Astrocyte (in vitro differentiated cells and primary cell): ENCODE data around the gene EGLN3. TPM values are rescaled to one million over a fixed set of nuclear protein-coding genes. Genes with fewer than 3 reads are reported as not detected.

ENCODE experiments used
- DNase-seq: peaks from one replicate; pipeline ENCODE4 v3.0.0-alpha.2; 2010; ENCODE audit warnings: low read depth
- FAIRE-seq: peaks from 2 replicates; lab custom pipeline; 2011; peaks lifted over from hg19 to GRCh38; lab: Jason Lieb, UNC
- H2AFZ ChIP-seq: 2 replicates; pipeline ENCODE4 v1.6.0; 2012; ENCODE audit warnings: low read depth, low read length, inconsistent platforms
- H3K27ac ChIP-seq: 2 replicates; pipeline ENCODE4 v1.5.1; 2011; ENCODE audit warnings: low read depth, low read length, inconsistent platforms
- H3K27me3 ChIP-seq: 2 replicates; pipeline ENCODE4 v1.6.0; 2011; ENCODE audit warnings: low read length, inconsistent platforms; ENCODE audit not compliant: insufficient read depth
- H3K36me3 ChIP-seq: 2 replicates; pipeline ENCODE4 v1.5.1; 2011; ENCODE audit warnings: low read length, inconsistent platforms; ENCODE audit not compliant: insufficient read depth
- H3K4me1 ChIP-seq: 2 replicates; pipeline ENCODE4 v1.5.1; 2011; ENCODE audit warnings: low read length, inconsistent platforms; ENCODE audit not compliant: insufficient read depth
- H3K4me2 ChIP-seq: 2 replicates; pipeline ENCODE4 v1.6.0; 2012; ENCODE audit warnings: low read length, inconsistent platforms
- H3K4me3 ChIP-seq: 2 replicates; pipeline ENCODE4 v1.5.1; 2011; ENCODE audit warnings: low read depth, mild to moderate bottlenecking, low read length, inconsistent platforms; ENCODE audit not compliant: insufficient read depth
- H3K79me2 ChIP-seq: 2 replicates; pipeline ENCODE4 v1.6.0; 2012; ENCODE audit warnings: mild to moderate bottlenecking, low read length, inconsistent platforms; ENCODE audit not compliant: insufficient read depth
- H3K9ac ChIP-seq: 2 replicates; pipeline ENCODE4 v1.6.0; 2012; ENCODE audit warnings: mild to moderate bottlenecking, low read length, inconsistent platforms
- H3K9me3 ChIP-seq: 2 replicates; pipeline ENCODE4 v1.5.1; 2012; ENCODE audit warnings: low read depth, mild to moderate bottlenecking, low read length, inconsistent platforms; ENCODE audit not compliant: insufficient read depth
- H4K20me1 ChIP-seq: 2 replicates; pipeline ENCODE4 v1.6.0; 2012; ENCODE audit warnings: low read length, inconsistent platforms; ENCODE audit not compliant: insufficient read depth
- H3K27ac Mint-ChIP-seq: one replicate; pipeline ENCODE4 v1.8.0; 2021; ENCODE audit warnings: mild to moderate bottlenecking, mixed read lengths; ENCODE audit not compliant: unreplicated experiment
- H3K27me3 Mint-ChIP-seq: one replicate; pipeline ENCODE4 v1.8.0; 2021; ENCODE audit warnings: low read depth, mixed read lengths; ENCODE audit not compliant: unreplicated experiment
- H3K36me3 Mint-ChIP-seq: one replicate; pipeline ENCODE4 v1.8.0; 2021; ENCODE audit warnings: low read depth, mixed read lengths; ENCODE audit not compliant: unreplicated experiment
- H3K4me1 Mint-ChIP-seq: one replicate; pipeline ENCODE4 v1.8.0; 2021; ENCODE audit warnings: low read depth, mixed read lengths; ENCODE audit not compliant: unreplicated experiment
- H3K4me3 Mint-ChIP-seq: one replicate; pipeline ENCODE4 v1.8.0; 2021; ENCODE audit warnings: mild to moderate bottlenecking, moderate library complexity, mixed read lengths; ENCODE audit not compliant: unreplicated experiment
- H3K9me3 Mint-ChIP-seq: one replicate; pipeline ENCODE4 v1.8.0; 2021; ENCODE audit warnings: mild to moderate bottlenecking, mixed read lengths; ENCODE audit not compliant: unreplicated experiment
- EZH2 ChIP-seq: IDR thresholded peaks from 2 replicates; pipeline ENCODE4 v1.6.1; 2012; ENCODE audit warnings: mild to moderate bottlenecking, low read length, inconsistent platforms; ENCODE audit not compliant: insufficient read depth
- total RNA-seq: library from RNA; stranded (reverse); gene quantifications from 2 replicates; pipeline ENCODE4 v1.2.1, GENCODE V29; 2021
- TF ChIP-seq, protein P1 (sequence below): IDR thresholded peaks from 2 replicates; pipeline ENCODE4 v1.5.1; 2011; ENCODE audit warnings: low read depth, mild to moderate bottlenecking, inconsistent platforms, low read length, moderate library complexity; ENCODE audit not compliant: insufficient read depth

Gene EGLN3
- total RNA-seq, 1 donor from 2014 or later = 13.3 TPM

DNA sequence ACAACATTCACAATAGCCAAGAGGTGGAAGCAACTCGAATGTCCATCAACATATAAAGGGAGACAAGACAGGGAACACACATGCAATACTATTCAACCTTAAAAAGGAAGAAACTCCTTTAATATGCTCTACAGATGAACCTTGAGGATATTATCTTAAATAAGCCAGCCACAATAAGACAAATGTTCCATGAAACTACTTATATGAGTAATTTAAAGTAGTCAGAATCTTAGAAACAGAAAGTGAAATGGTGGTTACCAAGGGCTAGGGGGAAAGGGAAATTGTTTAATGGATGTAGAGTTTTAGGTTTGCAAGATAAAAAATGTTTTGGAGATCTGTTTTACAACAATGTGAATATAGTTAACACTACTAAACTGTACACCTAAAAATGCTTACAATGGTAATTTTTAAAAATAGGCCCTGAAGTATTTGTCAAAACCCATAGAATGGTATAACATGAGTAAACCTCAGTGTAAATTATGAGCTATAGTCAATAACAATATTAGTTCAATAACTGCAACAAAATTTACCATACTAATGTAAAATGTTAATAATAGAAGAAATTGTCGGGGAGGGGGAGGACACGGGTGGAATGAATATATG lies 71.1 kb downstream of the EGLN3 start:
- H3K27me3 Mint-ChIP-seq = no peaks in the 10 kb centered on the region
- H3K4me3 ChIP-seq = no peak overlapping the region
- H3K4me2 ChIP-seq = no peak overlapping the region
- H3K36me3 Mint-ChIP-seq = peaks cover 2% of the 10 kb centered on the region
- H2AFZ ChIP-seq = no peak overlapping the region
- H3K36me3 ChIP-seq = no peaks in the 10 kb centered on the region
- no peaks in the 10 kb centered on the region for H3K4me1 Mint-ChIP-seq
- H3K27ac Mint-ChIP-seq = no peak overlapping the region
- peaks cover 17% of the 10 kb centered on the region for H3K9me3 Mint-ChIP-seq
- no peak for FAIRE-seq
- no peak overlapping the region for H3K9ac ChIP-seq
- no peaks in the 10 kb centered on the region for H3K79me2 ChIP-seq
- H3K9me3 ChIP-seq = no peaks in the 10 kb centered on the region
- H3K27me3 ChIP-seq = no peaks in the 10 kb centered on the region
- no peak overlapping the region for H3K27ac ChIP-seq
- TF ChIP-seq EZH2 = no peak
- TF ChIP-seq, protein P1, sequence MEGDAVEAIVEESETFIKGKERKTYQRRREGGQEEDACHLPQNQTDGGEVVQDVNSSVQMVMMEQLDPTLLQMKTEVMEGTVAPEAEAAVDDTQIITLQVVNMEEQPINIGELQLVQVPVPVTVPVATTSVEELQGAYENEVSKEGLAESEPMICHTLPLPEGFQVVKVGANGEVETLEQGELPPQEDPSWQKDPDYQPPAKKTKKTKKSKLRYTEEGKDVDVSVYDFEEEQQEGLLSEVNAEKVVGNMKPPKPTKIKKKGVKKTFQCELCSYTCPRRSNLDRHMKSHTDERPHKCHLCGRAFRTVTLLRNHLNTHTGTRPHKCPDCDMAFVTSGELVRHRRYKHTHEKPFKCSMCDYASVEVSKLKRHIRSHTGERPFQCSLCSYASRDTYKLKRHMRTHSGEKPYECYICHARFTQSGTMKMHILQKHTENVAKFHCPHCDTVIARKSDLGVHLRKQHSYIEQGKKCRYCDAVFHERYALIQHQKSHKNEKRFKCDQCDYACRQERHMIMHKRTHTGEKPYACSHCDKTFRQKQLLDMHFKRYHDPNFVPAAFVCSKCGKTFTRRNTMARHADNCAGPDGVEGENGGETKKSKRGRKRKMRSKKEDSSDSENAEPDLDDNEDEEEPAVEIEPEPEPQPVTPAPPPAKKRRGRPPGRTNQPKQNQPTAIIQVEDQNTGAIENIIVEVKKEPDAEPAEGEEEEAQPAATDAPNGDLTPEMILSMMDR = no peak
- H3K4me3 Mint-ChIP-seq = no peak overlapping the region
- no peaks in the 10 kb centered on the region for H4K20me1 ChIP-seq
- no peak for DNase-seq
- no peaks in the 10 kb centered on the region for H3K4me1 ChIP-seq

GRCh38 chr14:33876274-33876673 lies 74.6 kb downstream of the EGLN3 start:
- no peak for DNase-seq
- no peak overlapping the region for H3K4me3 ChIP-seq
- no peaks in the 10 kb centered on the region for H3K27me3 Mint-ChIP-seq
- H3K36me3 Mint-ChIP-seq = peaks cover 2% of the 10 kb centered on the region
- H3K27ac Mint-ChIP-seq = no peak overlapping the region
- H3K9ac ChIP-seq = no peak overlapping the region
- H2AFZ ChIP-seq = no peak overlapping the region
- H3K27ac ChIP-seq = no peak overlapping the region
- peaks cover 24% of the 10 kb centered on the region for H3K9me3 Mint-ChIP-seq
- FAIRE-seq = no peak
- H3K4me3 Mint-ChIP-seq = no peak overlapping the region
- H3K79me2 ChIP-seq = no peaks in the 10 kb centered on the region
- H3K9me3 ChIP-seq = no peaks in the 10 kb centered on the region
- H3K4me2 ChIP-seq = no peak overlapping the region
- no peak for TF ChIP-seq EZH2
- TF ChIP-seq, protein P1 = no peak
- H3K36me3 ChIP-seq = no peaks in the 10 kb centered on the region
- no peaks in the 10 kb centered on the region for H3K27me3 ChIP-seq
- no peaks in the 10 kb centered on the region for H4K20me1 ChIP-seq
- H3K4me1 Mint-ChIP-seq = no peaks in the 10 kb centered on the region
- H3K4me1 ChIP-seq = no peaks in the 10 kb centered on the region
